HG03108 (cell line): ENCODE data around the gene SCAMP3.

Source experiments
- ATAC-seq: cut with Tn5 transposase; IDR thresholded peaks from one replicate; pipeline ENCODE4 v1.9.1; 2021; ENCODE audit warnings: moderate library complexity; ENCODE audit not compliant: unreplicated experiment

Gene SCAMP3

GRCh38 chr1:155285631-155286044 is 23.5 kb upstream of the SCAMP3 start:
- ATAC-seq = no peak

GRCh38 chr1:155285063-155285462 is 22.9 kb upstream of the SCAMP3 start:
- no peak for ATAC-seq

GRCh38 chr1:155284476-155284875 is 22.3 kb upstream of the SCAMP3 start:
- no peak for ATAC-seq

GRCh38 chr1:155282488-155283091 is 20.4 kb upstream of the SCAMP3 start:
- ATAC-seq = no peak

GRCh38 chr1:155279268-155279667 is 17.1 kb upstream of the SCAMP3 start:
- ATAC-seq = no peak

GRCh38 chr1:155278689-155279160 is 16.6 kb upstream of the SCAMP3 start:
- no peak for ATAC-seq

- ATAC-seq = no peak
Observed at GRCh38 chr1:155277902-155278688, 15.9 kb upstream of the SCAMP3 start.

- peak; percentile 56 for ATAC-seq
Observed at GRCh38 chr1:155277070-155277901, 15.1 kb upstream of the SCAMP3 start, which contains the start of gene HCN3. Gene HCN3 (plus strand): TSS chr1:155277463. CDS start chr1:155277591, 128 bp downstream.

- ATAC-seq = peak; percentile 77
Observed at GRCh38 chr1:155273343-155274245, 11.4 kb upstream of the SCAMP3 start, which contains the start of gene CLK2. Gene CLK2 (minus strand): TSS chr1:155273504. CDS start chr1:155270977, 2,527 bp downstream.

GRCh38 chr1:155272466-155273342 is 10.5 kb upstream of the SCAMP3 start:
- ATAC-seq = peak; percentile 19

- ATAC-seq = no peak
Observed at GRCh38 chr1:155269381-155269780, 7.2 kb upstream of the SCAMP3 start.

GRCh38 chr1:155268630-155269029 is 6.5 kb upstream of the SCAMP3 start:
- no peak for ATAC-seq

GRCh38 chr1:155267373-155267772 is 5.2 kb upstream of the SCAMP3 start:
- no peak for ATAC-seq

GRCh38 chr1:155266553-155266952 is 4.4 kb upstream of the SCAMP3 start:
- no peak for ATAC-seq

- no peak for ATAC-seq
Observed at GRCh38 chr1:155263067-155263466, 907 bp upstream of the SCAMP3 start.

GRCh38 chr1:155261493-155261851 is 688 bp downstream of the SCAMP3 start:
- ATAC-seq = peak; percentile 8

GRCh38 chr1:155260276-155260675 is 1.9 kb downstream of the SCAMP3 start:
- ATAC-seq = no peak

- ATAC-seq = no peak
Observed at GRCh38 chr1:155256058-155256852, 5.9 kb downstream of the SCAMP3 start.
